Endothelial cell of umbilical vein (primary cell): Measurements from ENCODE around the gene C16orf89.

Experiments used
- POLR2A ChIP-seq: IDR thresholded peaks from 2 replicates; pipeline ENCODE4 v1.6.1; 2012; ENCODE audit warnings: low read depth, mild to moderate bottlenecking, control low read depth, low read length
- TF ChIP-seq, protein P1 (sequence below), 2 donors: IDR thresholded peaks; 1 replicate in 1 of 2; 2 replicates in 1 of 2; pipeline ENCODE4 v1.5.1; 2011; ENCODE audit warnings: low read length in 2 of 2, mild to moderate bottlenecking in 2 of 2, moderate library complexity in 2 of 2, control low read depth in 1 of 2, inconsistent platforms in 1 of 2, low read depth in 1 of 2; ENCODE audit not compliant: insufficient read depth in 1 of 2; ENCODE audit errors: extremely low read depth in 1 of 2

GRCh38 chr16:5075637-5076036 lies 9.9 kb upstream of the C16orf89 start:
- TF ChIP-seq, protein P1, sequence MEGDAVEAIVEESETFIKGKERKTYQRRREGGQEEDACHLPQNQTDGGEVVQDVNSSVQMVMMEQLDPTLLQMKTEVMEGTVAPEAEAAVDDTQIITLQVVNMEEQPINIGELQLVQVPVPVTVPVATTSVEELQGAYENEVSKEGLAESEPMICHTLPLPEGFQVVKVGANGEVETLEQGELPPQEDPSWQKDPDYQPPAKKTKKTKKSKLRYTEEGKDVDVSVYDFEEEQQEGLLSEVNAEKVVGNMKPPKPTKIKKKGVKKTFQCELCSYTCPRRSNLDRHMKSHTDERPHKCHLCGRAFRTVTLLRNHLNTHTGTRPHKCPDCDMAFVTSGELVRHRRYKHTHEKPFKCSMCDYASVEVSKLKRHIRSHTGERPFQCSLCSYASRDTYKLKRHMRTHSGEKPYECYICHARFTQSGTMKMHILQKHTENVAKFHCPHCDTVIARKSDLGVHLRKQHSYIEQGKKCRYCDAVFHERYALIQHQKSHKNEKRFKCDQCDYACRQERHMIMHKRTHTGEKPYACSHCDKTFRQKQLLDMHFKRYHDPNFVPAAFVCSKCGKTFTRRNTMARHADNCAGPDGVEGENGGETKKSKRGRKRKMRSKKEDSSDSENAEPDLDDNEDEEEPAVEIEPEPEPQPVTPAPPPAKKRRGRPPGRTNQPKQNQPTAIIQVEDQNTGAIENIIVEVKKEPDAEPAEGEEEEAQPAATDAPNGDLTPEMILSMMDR (IDR thresholded peaks at IDR 0.05; ENCODE audit: extremely low read depth in 1 of 2, insufficient read depth in 1 of 2, low read depth in 1 of 2, low read length in 2 of 2), result no peak
- TF ChIP-seq POLR2A, result no peak
